Type B pancreatic cell (in vitro differentiated cells): ENCODE results near the gene GCFC2. TPM values are rescaled to one million over a fixed set of nuclear protein-coding genes. Genes with fewer than 3 reads are reported as not detected.

Experiments
- DNase-seq: peaks from one replicate; pipeline ENCODE4 v3.0.0; 2021; ENCODE audit warnings: mixed read lengths; ENCODE audit not compliant: unreplicated experiment; ENCODE audit errors: extremely low spot score
- H3K27ac Mint-ChIP-seq: 2 replicates; pipeline ENCODE4 v1.8.0; 2021; ENCODE audit warnings: mild to moderate bottlenecking, mixed read lengths
- H3K27me3 Mint-ChIP-seq: 2 replicates; pipeline ENCODE4 v1.8.0; 2021; ENCODE audit warnings: mixed read lengths
- H3K36me3 Mint-ChIP-seq: 2 replicates; pipeline ENCODE4 v1.8.0; 2021; ENCODE audit warnings: mixed read lengths
- H3K4me1 Mint-ChIP-seq: one replicate; pipeline ENCODE4 v1.8.0; 2021; ENCODE audit warnings: mixed read lengths; ENCODE audit not compliant: unreplicated experiment
- H3K4me3 Mint-ChIP-seq: 2 replicates; pipeline ENCODE4 v1.8.0; 2021; ENCODE audit warnings: mild to moderate bottlenecking, mixed read lengths
- H3K9me3 Mint-ChIP-seq: 2 replicates; pipeline ENCODE4 v1.8.0; 2021; ENCODE audit warnings: mixed read lengths
- CTCF ChIP-seq: fragments of 200-600 bp; sonication (generic); conservative IDR thresholded peaks from 2 replicates; pipeline ENCODE4 v1.5.0; 2021; ENCODE audit warnings: antibody characterized with exemption, mild to moderate bottlenecking
- total RNA-seq: library from RNA; stranded (reverse); gene quantifications from 2 replicates; pipeline ENCODE4 v1.2.1, GENCODE V29; 2021; ENCODE audit warnings: low replicate concordance

The GCFC2 gene
- total RNA-seq, 1 donor from 2014 or later, result 19.8 TPM

GRCh38 chr2:75646583-75647425, 63.9 kb downstream of the GCFC2 start, which contains the start of gene MRPL19:
MRPL19 (plus strand) TSS chr2:75646783; CDS start chr2:75646808, 25 bp downstream.
- H3K27ac Mint-ChIP-seq, result peak within 1 kb of the TSS; percentile 94
- no peaks in the 10 kb centered on the region for H3K27me3 Mint-ChIP-seq
- H3K9me3 Mint-ChIP-seq, result no peaks in the 10 kb centered on the region
- peak within 1 kb of the TSS; percentile 96 for H3K4me3 Mint-ChIP-seq
- no peak for TF ChIP-seq CTCF
- peaks cover 5% of the 10 kb centered on the region for H3K4me1 Mint-ChIP-seq
- H3K36me3 Mint-ChIP-seq, result peaks cover 27% of the 10 kb centered on the region
- DNase-seq, result peak; percentile 81

GRCh38 chr2:75646090-75646582, 64.6 kb downstream of the GCFC2 start:
- peaks cover 21% of the 10 kb centered on the region for H3K36me3 Mint-ChIP-seq
- H3K27ac Mint-ChIP-seq, result peak overlapping the region; percentile 94
- peaks cover 5% of the 10 kb centered on the region for H3K4me1 Mint-ChIP-seq
- peak overlapping the region; percentile 96 for H3K4me3 Mint-ChIP-seq
- no peak for DNase-seq
- no peaks in the 10 kb centered on the region for H3K9me3 Mint-ChIP-seq
- H3K27me3 Mint-ChIP-seq, result no peaks in the 10 kb centered on the region
- no peak for TF ChIP-seq CTCF

GRCh38 chr2:75645643-75646042, 65.1 kb downstream of the GCFC2 start:
- DNase-seq, result no peak
- H3K4me1 Mint-ChIP-seq, result peaks cover 9% of the 10 kb centered on the region
- H3K4me3 Mint-ChIP-seq, result peak overlapping the region; percentile 96
- TF ChIP-seq CTCF, result no peak
- H3K36me3 Mint-ChIP-seq, result peaks cover 19% of the 10 kb centered on the region
- no peaks in the 10 kb centered on the region for H3K9me3 Mint-ChIP-seq
- no peaks in the 10 kb centered on the region for H3K27me3 Mint-ChIP-seq
- H3K27ac Mint-ChIP-seq, result peak overlapping the region; percentile 94

GRCh38 chr2:75643980-75644379, 66.7 kb downstream of the GCFC2 start:
- H3K27ac Mint-ChIP-seq, result no peak overlapping the region
- H3K4me1 Mint-ChIP-seq, result peaks cover 10% of the 10 kb centered on the region
- DNase-seq, result no peak
- peaks cover 2% of the 10 kb centered on the region for H3K27me3 Mint-ChIP-seq
- H3K4me3 Mint-ChIP-seq, result no peak overlapping the region
- peaks cover 7% of the 10 kb centered on the region for H3K36me3 Mint-ChIP-seq
- no peaks in the 10 kb centered on the region for H3K9me3 Mint-ChIP-seq
- TF ChIP-seq CTCF, result no peak

- no peak for DNase-seq
- Mint-ChIP-seq H3K4me3 (no peak overlapping the region), H3K27me3 (peaks cover 16% of the 10 kb centered on the region), H3K36me3 (peaks cover 3% of the 10 kb centered on the region), H3K9me3 (no peaks in the 10 kb centered on the region), H3K4me1 (peaks cover 10% of the 10 kb centered on the region), H3K27ac (no peak overlapping the region)
- no peak for TF ChIP-seq CTCF
Observed at GRCh38 chr2:75641587-75641986, 69.1 kb downstream of the GCFC2 start.
